Spleen (tissue), 11 donors: ENCODE measurements around the gene AKR7A3. TPM values are rescaled to one million over a fixed set of nuclear protein-coding genes. Genes with fewer than 3 reads are reported as not detected.

Experiments used
- DNase-seq: peaks from one replicate; pipeline ENCODE4 v3.0.0-alpha.2; 2020
- H3K27ac ChIP-seq, 8 donors: fragments of 200-600 bp; sonication (generic) in 7 of 8; 1 replicate in 4 of 8; 2 replicates in 4 of 8; pipeline versions ENCODE4 v1.5.0 to v1.8.0; 2016 to 2021; ENCODE audit warnings: inconsistent platforms in 4 of 8, mild to moderate bottlenecking in 4 of 8, moderate library complexity in 1 of 8
- H3K27me3 ChIP-seq, 7 donors: fragments of 200-600 bp; sonication (generic) in 6 of 7; replicated peaks in 1 of 7; 1 replicate in 4 of 7; 2 replicates in 3 of 7; pipeline versions ENCODE4 v1.5.0 to v1.8.0; 2016 to 2021; ENCODE audit warnings: inconsistent platforms in 3 of 7, mild to moderate bottlenecking in 1 of 7
- H3K36me3 ChIP-seq, 6 donors: fragments of 200-600 bp; sonication (generic) in 5 of 6; 1 replicate in 4 of 6; 2 replicates in 2 of 6; pipeline versions ENCODE4 v1.5.0 to v1.8.0; 2016 to 2021; ENCODE audit warnings: inconsistent platforms in 2 of 6
- H3K4me1 ChIP-seq, 6 donors: fragments of 200-600 bp; sonication (generic) in 5 of 6; 1 replicate in 3 of 6; 2 replicates in 3 of 6; pipeline versions ENCODE4 v1.5.0 to v1.8.0; 2016 to 2021; ENCODE audit warnings: inconsistent platforms in 3 of 6
- H3K4me3 ChIP-seq, 8 donors: fragments of 200-600 bp; sonication (generic) in 7 of 8; 1 replicate in 4 of 8; 2 replicates in 4 of 8; pipeline versions ENCODE4 v1.5.0 to v1.8.0; 2016 to 2021; ENCODE audit warnings: inconsistent platforms in 4 of 8, mild to moderate bottlenecking in 4 of 8, moderate library complexity in 2 of 8
- H3K9me3 ChIP-seq, 8 donors: fragments of 200-600 bp; sonication (generic) in 7 of 8; 1 replicate in 4 of 8; 2 replicates in 4 of 8; pipeline versions ENCODE4 v1.5.0 to v1.8.0; 2016 to 2021; ENCODE audit warnings: inconsistent platforms in 4 of 8
- CTCF ChIP-seq, 11 experiments: fragments of 200-600 bp in 7 of 11; fragments of 450-650 bp in 4 of 11; sonication (generic) in 4 of 11; IDR thresholded peaks in 8 of 11; conservative IDR thresholded peaks in 3 of 11; 1 replicate in 7 of 11; 2 replicates in 4 of 11; pipeline versions ENCODE4 v1.4.0 to v1.8.0; 2016 to 2021; ENCODE audit warnings: antibody characterized with exemption in 11 of 11, inconsistent platforms in 4 of 11, mild to moderate bottlenecking in 1 of 11
- POLR2A ChIP-seq, 3 donors: fragments of 450-650 bp; IDR thresholded peaks; one replicate each; pipeline ENCODE4 v1.5.1; 2017; ENCODE audit warnings: antibody characterized with exemption in 3 of 3, mild to moderate bottlenecking in 1 of 3
- POLR2AphosphoS5 ChIP-seq, 3 donors: sonication (generic); formaldehyde crosslinking; IDR thresholded peaks; one replicate each; pipeline ENCODE4 v1.5.1; 2017; ENCODE audit warnings: antibody characterized with exemption in 3 of 3
- WGBS, 5 donors: extraction: QIAGEN DNeasy Blood & Tissue Kit in 3 of 5; methylation state at CpG; one replicate each; pipeline versions ENCODE4 v1.1.5 to v1.1.7; 2013 to 2018; 5-methylcytosine and 5-hydroxymethylcytosine counted together
- intact Hi-C: fragments of 100-400 bp; cut with DNase I; formaldehyde crosslinking; loops from one replicate; pipeline ENCODE4 v1.15.0; 2023; ENCODE audit warnings: low total_unique reads
- polyA plus RNA-seq, 3 donors: library from polyadenylated mRNA; stranded (reverse); fragments of 200-250 nt; gene quantifications; one replicate each; pipeline ENCODE4 v1.2.1, GENCODE V29; 2013
- total RNA-seq, 7 donors: library from RNA; depleted of rRNA in 3 of 7; stranded (reverse); fragments of >200 nt in 3 of 7; fragmentation: NEBNext Ultra II Directional in 4 of 7; extraction: Animal tissue kit (Norgen Biotek cat#: 25700) in 4 of 7; gene quantifications; one replicate each; pipeline versions ENCODE4 v1.1.0 to v1.2.1, GENCODE V29; 2016 to 2021
- donor health status: healthy with polysubstance abuse.
- donor health status: DM: no; HTN: no; CAD: no; lungs with moderate emphysema.
- donor health status: DM: no; HTN: no; CAD: no.
- donor health status: Bipolar disorder and iron deficiency.
- donor health status: healthy.
- donor health status: DM: no; HTN: no; CAD: no.
- donor health status: DM: yes; HTN: yes; CAD: no.

The AKR7A3 gene
- total and polyA plus RNA-seq, 10 donors: 0.55 to 2.2 (median 1.2) TPM

GRCh38 chr1:19329611-19330010 lies 41.0 kb upstream of the AKR7A3 start:
- H3K27ac ChIP-seq: no peak overlapping the region
- intact Hi-C loops: no loop called here
- H3K9me3 ChIP-seq: no peaks in the 10 kb centered on the region
- peaks cover 0 to 87% (median 39%) of the 10 kb centered on the region in 6 donors for H3K36me3 ChIP-seq
- DNase-seq: no peak
- H3K4me3 ChIP-seq: no peak overlapping the region
- no peaks in the 10 kb centered on the region for H3K27me3 ChIP-seq
- TF ChIP-seq POLR2AphosphoS5 (IDR thresholded peaks at IDR 0.05) (no peak), CTCF (IDR thresholded peaks at IDR 0.05 in 8 of 11, conservative IDR thresholded peaks at IDR 0.05 in 3 of 11) (no peak), POLR2A (IDR thresholded peaks at IDR 0.05) (no peak)
- H3K4me1 ChIP-seq: no peaks in the 10 kb centered on the region
- WGBS, 5 donors: 88 to 96% (median 90%) methylated on average over 5 of the region's 5 CpGs

- no peak for DNase-seq
- Histone ChIP-seq H3K27ac (no peak overlapping the region), H3K4me1 (no peaks in the 10 kb centered on the region), H3K4me3 (no peak overlapping the region), H3K36me3 (peaks cover 0 to 91% (median 43%) of the 10 kb centered on the region in 6 donors), H3K27me3 (no peaks in the 10 kb centered on the region), H3K9me3 (no peaks in the 10 kb centered on the region)
- WGBS, 5 donors: 86 to 94% (median 93%) methylated on average over 12 to 13 of the region's 13 CpGs
- TF ChIP-seq POLR2AphosphoS5 (IDR thresholded peaks at IDR 0.05): peak in 1 of 3 donors; percentile 26
- TF ChIP-seq POLR2A (IDR thresholded peaks at IDR 0.05): no peak
- no peak for TF ChIP-seq CTCF (IDR thresholded peaks at IDR 0.05 in 8 of 11, conservative IDR thresholded peaks at IDR 0.05 in 3 of 11)
- intact Hi-C loops: no loop called here
Measured at GRCh38 chr1:19329188-19329587, 40.6 kb upstream of the AKR7A3 start.

- H3K4me3 ChIP-seq: no peak overlapping the region
- no peaks in the 10 kb centered on the region for H3K27me3 ChIP-seq
- H3K4me1 ChIP-seq: no peaks in the 10 kb centered on the region
- no peak overlapping the region for H3K27ac ChIP-seq
- intact Hi-C loops: no loop called here
- H3K9me3 ChIP-seq: no peaks in the 10 kb centered on the region
- no peak for TF ChIP-seq CTCF (IDR thresholded peaks at IDR 0.05 in 8 of 11, conservative IDR thresholded peaks at IDR 0.05 in 3 of 11)
- peak in 1 of 3 donors; percentile 75 for TF ChIP-seq POLR2AphosphoS5 (IDR thresholded peaks at IDR 0.05)
- no peak for TF ChIP-seq POLR2A (IDR thresholded peaks at IDR 0.05)
- WGBS, 5 donors: 75 to 96% (median 94%) methylated on average over 2 to 18 of the region's 18 CpGs
- DNase-seq: no peak
- H3K36me3 ChIP-seq: peaks cover 0 to 98% (median 49%) of the 10 kb centered on the region in 6 donors
Measured at GRCh38 chr1:19328486-19328885, 39.9 kb upstream of the AKR7A3 start.

- H3K9me3 ChIP-seq: no peaks in the 10 kb centered on the region
- WGBS, 5 donors: 83 to 92% (median 88%) methylated on average over 9 of the region's 9 CpGs
- intact Hi-C loops: no loop called here
- TF ChIP-seq POLR2AphosphoS5 (IDR thresholded peaks at IDR 0.05) (no peak), CTCF (IDR thresholded peaks at IDR 0.05 in 8 of 11, conservative IDR thresholded peaks at IDR 0.05 in 3 of 11) (no peak), POLR2A (IDR thresholded peaks at IDR 0.05) (no peak)
- DNase-seq: no peak
- no peak overlapping the region for H3K4me3 ChIP-seq
- H3K4me1 ChIP-seq: no peaks in the 10 kb centered on the region
- no peak overlapping the region for H3K27ac ChIP-seq
- no peaks in the 10 kb centered on the region for H3K27me3 ChIP-seq
- peaks cover 0 to 98% (median 51%) of the 10 kb centered on the region in 6 donors for H3K36me3 ChIP-seq
Measured at GRCh38 chr1:19327736-19328135, 39.2 kb upstream of the AKR7A3 start.
